HepG2 (cell line): ENCODE measurements around the gene OST4. TPM values are rescaled to one million over a fixed set of nuclear protein-coding genes. Genes with fewer than 3 reads are reported as not detected.

Experiments used
- FOSL2 ChIP-seq: sonication (generic); formaldehyde crosslinking; IDR thresholded peaks from 2 replicates; pipeline ENCODE4 v1.4.0; 2020; ENCODE audit warnings: missing genetic modification reagents
- FOXA1 ChIP-seq, 2 experiments: fragments of 450-650 bp in 1 of 2; sonication (generic) in 1 of 2; formaldehyde crosslinking in 1 of 2; IDR thresholded peaks; 2 replicates each; pipeline versions ENCODE4 v1.4.0 to v1.6.1; 2016 to 2020; ENCODE audit warnings: missing genetic modification reagents in 1 of 2
- FOXO1 ChIP-seq: sonication (generic); formaldehyde crosslinking; IDR thresholded peaks from 2 replicates; pipeline ENCODE4 v1.4.0; 2020; ENCODE audit warnings: missing genetic modification reagents
- GATAD1 ChIP-seq: IDR thresholded peaks from 2 replicates; pipeline ENCODE4 v1.6.1; 2016; ENCODE audit warnings: missing genetic modification reagents, missing compliant biosample characterization
- MAFK ChIP-seq, 2 experiments: IDR thresholded peaks in 1 of 2; conservative IDR thresholded peaks in 1 of 2; 2 replicates each; pipeline ENCODE4 v1.6.1; 2011; ENCODE audit warnings: improper control_type of control experiment in 2 of 2, low read length in 2 of 2
- RELA ChIP-seq: sonication (generic); formaldehyde crosslinking; IDR thresholded peaks from 2 replicates; pipeline ENCODE4 v1.4.0; 2020; ENCODE audit warnings: missing genetic modification reagents
- ZFP36L2 ChIP-seq: sonication (generic); formaldehyde crosslinking; IDR thresholded peaks from 2 replicates; pipeline ENCODE4 v1.4.0; 2020; ENCODE audit warnings: missing genetic modification reagents
- ZNF260 ChIP-seq: sonication (generic); formaldehyde crosslinking; IDR thresholded peaks from 2 replicates; pipeline ENCODE4 v1.4.0; 2020; ENCODE audit warnings: missing genetic modification reagents, low read depth, mild to moderate bottlenecking, borderline replicate concordance
- ZNF629 ChIP-seq: sonication (generic); formaldehyde crosslinking; conservative IDR thresholded peaks from 2 replicates; pipeline ENCODE4 v1.5.0; 2020; ENCODE audit warnings: missing genetic modification reagents
- ZNF746 ChIP-seq: sonication (generic); formaldehyde crosslinking; IDR thresholded peaks from 2 replicates; pipeline ENCODE4 v1.8.0; 2022; ENCODE audit warnings: mild to moderate bottlenecking, missing genetic modification reagents
- polyA plus RNA-seq, 8 experiments: library from polyadenylated mRNA; depleted of rRNA in 3 of 8; stranded (reverse) in 7 of 8; unstranded in 1 of 8; fragments of >200 nt; fragmentation: Illumina TruSeq in 4 of 8; extraction: Trizol in 4 of 8; gene quantifications; 2 replicates each; pipeline versions ENCODE4 v1.2.1 to v1.2.3, GENCODE V29; 2011 to 2016; ENCODE audit warnings: low read depth in 4 of 8, missing spikeins in 1 of 8, mixed read lengths in 1 of 8; ENCODE audit not compliant: insufficient read depth in 1 of 8
- total RNA-seq, 5 experiments: library from RNA; depleted of rRNA; stranded (reverse); fragments of >200 nt; fragmentation: Illumina TruSeq; extraction: Trizol; gene quantifications; 2 replicates each; pipeline ENCODE4 v1.2.3, GENCODE V29; 2016; ENCODE audit warnings: low read depth in 1 of 5
- TF ChIP-seq, protein P1 (sequence below): sonication (generic); formaldehyde crosslinking; IDR thresholded peaks from 2 replicates; pipeline ENCODE4 v1.8.0; 2022; ENCODE audit warnings: mild to moderate bottlenecking, missing genetic modification reagents, borderline replicate concordance
- TF ChIP-seq, protein P2 (sequence below): sonication (generic); formaldehyde crosslinking; conservative IDR thresholded peaks from 2 replicates; pipeline ENCODE4 v1.8.0; 2022; ENCODE audit warnings: low read depth, missing genetic modification reagents
- TF ChIP-seq, protein P3 (sequence below): sonication (generic); formaldehyde crosslinking; IDR thresholded peaks from 2 replicates; pipeline ENCODE4 v1.4.0; 2020; ENCODE audit warnings: missing genetic modification reagents, borderline replicate concordance
- TF ChIP-seq, protein P4 (sequence below): sonication (generic); formaldehyde crosslinking; IDR thresholded peaks from 2 replicates; pipeline ENCODE4 v1.4.0; 2020; ENCODE audit warnings: missing genetic modification reagents
- TF ChIP-seq, protein P5 (sequence below): sonication (generic); formaldehyde crosslinking; IDR thresholded peaks from 2 replicates; pipeline ENCODE4 v1.5.0; 2020; ENCODE audit warnings: mild to moderate bottlenecking, low read depth, missing genetic modification reagents, borderline replicate concordance
- TF ChIP-seq, protein P6 (sequence below): IDR thresholded peaks from 2 replicates; pipeline ENCODE4 v1.6.1; 2012; ENCODE audit warnings: inconsistent platforms
- TF ChIP-seq, protein P7 (sequence below): IDR thresholded peaks from 2 replicates; pipeline ENCODE4 v1.4.0; 2020; ENCODE audit warnings: mild to moderate bottlenecking, missing genetic modification reagents

OST4 gene
- total and polyA plus RNA-seq, 2 of the 13 experiments (the other 11 are each of a cell fraction or from before 2014, with no cell fraction given): 498 to 584 TPM

DNA sequence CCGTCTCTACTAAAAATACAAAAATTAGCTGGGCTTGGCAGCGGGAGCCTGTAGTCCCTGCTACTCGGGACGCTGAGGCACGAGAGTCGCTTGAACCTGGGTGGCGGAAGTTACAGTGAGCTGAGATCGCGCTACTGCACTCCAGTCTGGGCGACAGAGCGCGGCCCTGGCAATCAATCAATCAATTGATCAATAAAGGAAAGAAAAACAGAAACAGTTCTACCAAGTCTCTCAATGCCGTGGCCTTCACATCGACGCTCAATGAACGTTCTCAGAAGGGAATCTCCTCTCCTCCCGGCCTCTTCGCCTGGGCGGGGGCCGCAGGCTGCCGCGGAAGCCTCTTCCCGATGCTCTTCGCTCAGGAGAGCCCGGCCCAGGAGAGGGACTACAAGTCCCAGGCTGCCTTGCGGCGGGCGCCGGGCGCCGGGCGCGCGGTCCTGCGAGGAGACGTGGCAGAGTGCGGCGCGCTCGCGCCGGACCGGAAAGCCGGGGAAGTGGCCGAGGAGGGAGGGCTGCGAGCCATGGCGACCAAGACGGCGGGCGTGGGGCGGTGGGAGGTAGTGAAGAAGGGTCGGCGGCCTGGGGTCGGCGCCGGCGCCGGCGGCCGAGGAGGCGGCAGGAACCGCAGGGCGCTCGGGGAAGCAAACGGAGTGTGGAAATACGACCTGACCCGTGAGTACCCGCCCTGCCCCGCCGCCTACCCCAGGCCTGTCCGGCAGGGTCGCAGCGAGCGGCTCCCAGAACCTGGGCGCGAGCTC, 38.8 kb downstream of the OST4 start, which contains the start of gene TMEM214 (continued):
- TF ChIP-seq ZNF260 (CRISPR knock-in tag) (no peak), ZFP36L2 (no peak), ZNF746 (CRISPR knock-in tag) (no peak), FOXO1 (CRISPR knock-in tag) (0 out of 2 replicates have a peak, but pooled peaks have one; percentile 53), ZNF629 (CRISPR knock-in tag) (0 out of 2 replicates have a peak, but pooled peaks have one; percentile 11), FOXA1 (IDR thresholded peaks at IDR 0.05) (no peak), FOXA1 (CRISPR knock-in tag; IDR thresholded peaks at IDR 0.05) (no peak), GATAD1 (CRISPR knock-in tag) (peak; percentile 84), RELA (peak; percentile 27; the same call in 1 of the 2 replicates), FOSL2 (CRISPR knock-in tag) (peak; percentile 28; the same call in 1 of the 2 replicates), MAFK (conservative IDR thresholded peaks at IDR 0.05 in 1 of 2, IDR thresholded peaks at IDR 0.05 in 1 of 2; ENCODE audit: low read length in 2 of 2) (no peak)
- TF ChIP-seq, protein P1, sequence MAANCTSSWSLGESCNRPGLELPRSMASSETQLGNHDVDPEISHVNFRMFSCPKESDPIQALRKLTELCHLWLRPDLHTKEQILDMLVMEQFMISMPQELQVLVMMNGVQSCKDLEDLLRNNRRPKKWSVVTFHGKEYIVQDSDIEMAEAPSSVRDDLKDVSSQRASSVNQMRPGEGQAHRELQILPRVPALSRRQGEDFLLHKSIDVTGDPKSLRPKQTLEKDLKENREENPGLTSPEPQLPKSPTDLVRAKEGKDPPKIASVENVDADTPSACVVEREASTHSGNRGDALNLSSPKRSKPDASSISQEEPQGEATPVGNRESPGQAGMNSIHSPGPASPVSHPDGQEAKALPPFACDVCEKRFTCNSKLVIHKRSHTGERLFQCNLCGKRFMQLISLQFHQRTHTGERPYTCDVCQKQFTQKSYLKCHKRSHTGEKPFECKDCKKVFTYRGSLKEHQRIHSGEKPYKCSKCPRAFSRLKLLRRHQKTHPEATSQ (CRISPR knock-in tag): peak; percentile 72; the same call in 1 of the 2 replicates
- TF ChIP-seq, protein P2, sequence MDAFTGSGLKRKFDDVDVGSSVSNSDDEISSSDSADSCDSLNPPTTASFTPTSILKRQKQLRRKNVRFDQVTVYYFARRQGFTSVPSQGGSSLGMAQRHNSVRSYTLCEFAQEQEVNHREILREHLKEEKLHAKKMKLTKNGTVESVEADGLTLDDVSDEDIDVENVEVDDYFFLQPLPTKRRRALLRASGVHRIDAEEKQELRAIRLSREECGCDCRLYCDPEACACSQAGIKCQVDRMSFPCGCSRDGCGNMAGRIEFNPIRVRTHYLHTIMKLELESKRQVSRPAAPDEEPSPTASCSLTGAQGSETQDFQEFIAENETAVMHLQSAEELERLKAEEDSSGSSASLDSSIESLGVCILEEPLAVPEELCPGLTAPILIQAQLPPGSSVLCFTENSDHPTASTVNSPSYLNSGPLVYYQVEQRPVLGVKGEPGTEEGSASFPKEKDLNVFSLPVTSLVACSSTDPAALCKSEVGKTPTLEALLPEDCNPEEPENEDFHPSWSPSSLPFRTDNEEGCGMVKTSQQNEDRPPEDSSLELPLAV (CRISPR knock-in tag): no peak
- TF ChIP-seq, protein P3, sequence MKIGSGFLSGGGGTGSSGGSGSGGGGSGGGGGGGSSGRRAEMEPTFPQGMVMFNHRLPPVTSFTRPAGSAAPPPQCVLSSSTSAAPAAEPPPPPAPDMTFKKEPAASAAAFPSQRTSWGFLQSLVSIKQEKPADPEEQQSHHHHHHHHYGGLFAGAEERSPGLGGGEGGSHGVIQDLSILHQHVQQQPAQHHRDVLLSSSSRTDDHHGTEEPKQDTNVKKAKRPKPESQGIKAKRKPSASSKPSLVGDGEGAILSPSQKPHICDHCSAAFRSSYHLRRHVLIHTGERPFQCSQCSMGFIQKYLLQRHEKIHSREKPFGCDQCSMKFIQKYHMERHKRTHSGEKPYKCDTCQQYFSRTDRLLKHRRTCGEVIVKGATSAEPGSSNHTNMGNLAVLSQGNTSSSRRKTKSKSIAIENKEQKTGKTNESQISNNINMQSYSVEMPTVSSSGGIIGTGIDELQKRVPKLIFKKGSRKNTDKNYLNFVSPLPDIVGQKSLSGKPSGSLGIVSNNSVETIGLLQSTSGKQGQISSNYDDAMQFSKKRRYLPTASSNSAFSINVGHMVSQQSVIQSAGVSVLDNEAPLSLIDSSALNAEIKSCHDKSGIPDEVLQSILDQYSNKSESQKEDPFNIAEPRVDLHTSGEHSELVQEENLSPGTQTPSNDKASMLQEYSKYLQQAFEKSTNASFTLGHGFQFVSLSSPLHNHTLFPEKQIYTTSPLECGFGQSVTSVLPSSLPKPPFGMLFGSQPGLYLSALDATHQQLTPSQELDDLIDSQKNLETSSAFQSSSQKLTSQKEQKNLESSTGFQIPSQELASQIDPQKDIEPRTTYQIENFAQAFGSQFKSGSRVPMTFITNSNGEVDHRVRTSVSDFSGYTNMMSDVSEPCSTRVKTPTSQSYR (CRISPR knock-in tag): peak; percentile 39; the same call in 1 of the 2 replicates
- TF ChIP-seq, protein P4, sequence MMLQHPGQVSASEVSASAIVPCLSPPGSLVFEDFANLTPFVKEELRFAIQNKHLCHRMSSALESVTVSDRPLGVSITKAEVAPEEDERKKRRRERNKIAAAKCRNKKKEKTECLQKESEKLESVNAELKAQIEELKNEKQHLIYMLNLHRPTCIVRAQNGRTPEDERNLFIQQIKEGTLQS (CRISPR knock-in tag): peak; percentile 21; the same call in 1 of the 2 replicates
- TF ChIP-seq, protein P5, sequence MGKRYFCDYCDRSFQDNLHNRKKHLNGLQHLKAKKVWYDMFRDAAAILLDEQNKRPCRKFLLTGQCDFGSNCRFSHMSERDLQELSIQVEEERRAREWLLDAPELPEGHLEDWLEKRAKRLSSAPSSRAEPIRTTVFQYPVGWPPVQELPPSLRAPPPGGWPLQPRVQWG (CRISPR knock-in tag): no peak
- TF ChIP-seq, protein P6, sequence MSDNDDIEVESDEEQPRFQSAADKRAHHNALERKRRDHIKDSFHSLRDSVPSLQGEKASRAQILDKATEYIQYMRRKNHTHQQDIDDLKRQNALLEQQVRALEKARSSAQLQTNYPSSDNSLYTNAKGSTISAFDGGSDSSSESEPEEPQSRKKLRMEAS: peak; percentile 64
- TF ChIP-seq, protein P7, sequence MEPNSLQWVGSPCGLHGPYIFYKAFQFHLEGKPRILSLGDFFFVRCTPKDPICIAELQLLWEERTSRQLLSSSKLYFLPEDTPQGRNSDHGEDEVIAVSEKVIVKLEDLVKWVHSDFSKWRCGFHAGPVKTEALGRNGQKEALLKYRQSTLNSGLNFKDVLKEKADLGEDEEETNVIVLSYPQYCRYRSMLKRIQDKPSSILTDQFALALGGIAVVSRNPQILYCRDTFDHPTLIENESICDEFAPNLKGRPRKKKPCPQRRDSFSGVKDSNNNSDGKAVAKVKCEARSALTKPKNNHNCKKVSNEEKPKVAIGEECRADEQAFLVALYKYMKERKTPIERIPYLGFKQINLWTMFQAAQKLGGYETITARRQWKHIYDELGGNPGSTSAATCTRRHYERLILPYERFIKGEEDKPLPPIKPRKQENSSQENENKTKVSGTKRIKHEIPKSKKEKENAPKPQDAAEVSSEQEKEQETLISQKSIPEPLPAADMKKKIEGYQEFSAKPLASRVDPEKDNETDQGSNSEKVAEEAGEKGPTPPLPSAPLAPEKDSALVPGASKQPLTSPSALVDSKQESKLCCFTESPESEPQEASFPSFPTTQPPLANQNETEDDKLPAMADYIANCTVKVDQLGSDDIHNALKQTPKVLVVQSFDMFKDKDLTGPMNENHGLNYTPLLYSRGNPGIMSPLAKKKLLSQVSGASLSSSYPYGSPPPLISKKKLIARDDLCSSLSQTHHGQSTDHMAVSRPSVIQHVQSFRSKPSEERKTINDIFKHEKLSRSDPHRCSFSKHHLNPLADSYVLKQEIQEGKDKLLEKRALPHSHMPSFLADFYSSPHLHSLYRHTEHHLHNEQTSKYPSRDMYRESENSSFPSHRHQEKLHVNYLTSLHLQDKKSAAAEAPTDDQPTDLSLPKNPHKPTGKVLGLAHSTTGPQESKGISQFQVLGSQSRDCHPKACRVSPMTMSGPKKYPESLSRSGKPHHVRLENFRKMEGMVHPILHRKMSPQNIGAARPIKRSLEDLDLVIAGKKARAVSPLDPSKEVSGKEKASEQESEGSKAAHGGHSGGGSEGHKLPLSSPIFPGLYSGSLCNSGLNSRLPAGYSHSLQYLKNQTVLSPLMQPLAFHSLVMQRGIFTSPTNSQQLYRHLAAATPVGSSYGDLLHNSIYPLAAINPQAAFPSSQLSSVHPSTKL (CRISPR knock-in tag): peak; percentile 56
